MM.1S (cell line): Measurements from ENCODE around the gene ITGA3.

Experiments
- DNase-seq: peaks from one replicate; pipeline ENCODE4 v3.0.0-alpha.2; 2015
- H2AFZ ChIP-seq: fragments of 300-600 bp; sonication (generic); 2 replicates; pipeline ENCODE4 v1.6.0; 2016; ENCODE audit warnings: antibody characterized with exemption, low read length
- H3F3A ChIP-seq: fragments of 300-600 bp; sonication (generic); 2 replicates; pipeline ENCODE4 v1.6.1; 2016; ENCODE audit warnings: mild to moderate bottlenecking, antibody characterized with exemption, low read length, moderate library complexity, mixed read lengths; ENCODE audit not compliant: insufficient read depth
- H3K27ac ChIP-seq: fragments of 300-600 bp; sonication (generic); 2 replicates; pipeline ENCODE4 v1.5.1; 2016; ENCODE audit warnings: mild to moderate bottlenecking, low read length
- H3K27me3 ChIP-seq: fragments of 300-600 bp; sonication (generic); replicated peaks from 2 replicates; pipeline ENCODE4 v1.6.0; 2016; ENCODE audit warnings: low read length; ENCODE audit not compliant: insufficient read depth
- H3K36me3 ChIP-seq: fragments of 300-600 bp; sonication (generic); replicated peaks from 2 replicates; pipeline ENCODE4 v1.6.1; 2016; ENCODE audit warnings: mild to moderate bottlenecking, low read length, mixed read lengths; ENCODE audit not compliant: insufficient read depth
- H3K4me1 ChIP-seq: fragments of 300-600 bp; sonication (generic); 2 replicates; pipeline ENCODE4 v1.6.1; 2016; ENCODE audit warnings: low read length, mixed read lengths
- H3K4me2 ChIP-seq: fragments of 300-600 bp; sonication (generic); 2 replicates; pipeline ENCODE4 v1.6.0; 2016; ENCODE audit warnings: low read depth, low read length
- H3K4me3 ChIP-seq: fragments of 300-600 bp; sonication (generic); 2 replicates; pipeline ENCODE4 v1.5.1; 2016; ENCODE audit warnings: low read length, mixed read lengths
- H3K79me2 ChIP-seq: fragments of 300-600 bp; sonication (generic); 2 replicates; pipeline ENCODE4 v1.6.1; 2016; ENCODE audit warnings: mixed run types, low read length, mixed read lengths
- H3K9ac ChIP-seq: fragments of 300-600 bp; sonication (generic); 2 replicates; pipeline ENCODE4 v1.6.1; 2016; ENCODE audit warnings: low read length, mixed read lengths
- H3K9me2 ChIP-seq: fragments of 300-600 bp; sonication (generic); replicated peaks from 2 replicates; pipeline ENCODE4 v1.6.1; 2016; ENCODE audit warnings: mild to moderate bottlenecking, low read length, mixed read lengths; ENCODE audit not compliant: insufficient read depth
- H3K9me3 ChIP-seq: fragments of 300-600 bp; sonication (generic); replicated peaks from 2 replicates; pipeline ENCODE4 v1.6.1; 2016; ENCODE audit warnings: mild to moderate bottlenecking, low read length, mixed read lengths; ENCODE audit not compliant: insufficient read depth
- H4K20me1 ChIP-seq: fragments of 300-600 bp; sonication (generic); 2 replicates; pipeline ENCODE4 v1.6.1; 2016; ENCODE audit warnings: mild to moderate bottlenecking, low read length, moderate library complexity, mixed read lengths; ENCODE audit not compliant: insufficient read depth
- CTCF ChIP-seq: fragments of 300-600 bp; sonication (generic); IDR thresholded peaks from 2 replicates; pipeline ENCODE4 v1.5.1; 2016; ENCODE audit warnings: antibody characterized with exemption, low read length, mixed read lengths
- EZH2 ChIP-seq: fragments of 300-600 bp; sonication (generic); optimal IDR thresholded peaks from 2 replicates; pipeline ENCODE3; 2017; ENCODE audit warnings: low read depth, mild to moderate bottlenecking, antibody characterized with exemption, low read length, mixed read lengths
- EZH2phosphoT487 ChIP-seq: fragments of 300-600 bp; sonication (generic); IDR thresholded peaks from 2 replicates; pipeline ENCODE4 v1.6.1; 2018; ENCODE audit warnings: antibody characterized with exemption, low read length

ITGA3 gene

DNA sequence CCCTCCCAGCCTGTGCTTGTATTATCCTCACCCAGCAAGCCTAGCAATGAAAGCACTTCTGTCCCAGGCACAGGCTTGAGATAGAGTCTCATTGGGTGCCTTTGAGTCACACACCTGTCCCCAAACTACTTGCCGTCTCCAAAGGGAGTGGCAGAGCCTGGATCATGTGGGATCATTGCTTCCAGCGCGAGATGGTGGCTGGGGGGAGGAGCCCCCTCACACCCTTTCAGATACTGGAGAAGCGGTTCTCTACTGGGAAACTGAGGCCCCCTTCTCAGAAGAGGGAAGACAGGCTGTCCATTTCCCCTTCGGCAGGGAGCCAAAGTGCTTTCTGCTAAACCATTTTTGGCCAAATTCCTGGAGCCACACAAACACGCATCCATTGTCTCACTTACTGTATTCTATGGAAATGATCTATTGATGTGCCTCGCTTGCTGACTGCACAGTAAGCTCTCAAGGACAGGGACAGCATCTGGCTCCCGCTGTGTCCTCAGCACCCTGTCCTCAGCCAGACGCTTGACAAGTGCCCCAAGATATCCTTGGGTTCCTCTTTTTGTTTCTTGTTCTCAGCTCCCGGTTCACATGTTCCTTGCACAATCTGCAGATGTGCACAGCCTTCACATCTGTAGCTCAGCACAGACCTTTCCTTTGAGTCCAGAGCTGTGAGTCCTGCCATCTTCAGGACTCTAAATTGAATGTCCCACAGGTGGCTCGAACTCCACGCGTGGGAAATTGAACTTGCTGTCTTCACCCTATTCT is 34.9 kb upstream of the ITGA3 start:
- DNase-seq: no peak
- no peak overlapping the region for H3K4me2 ChIP-seq
- H3K9me3 ChIP-seq: no peaks in the 10 kb centered on the region
- no peaks in the 10 kb centered on the region for H3K4me1 ChIP-seq
- no peak overlapping the region for H3K27ac ChIP-seq
- no peaks in the 10 kb centered on the region for H4K20me1 ChIP-seq
- H3F3A ChIP-seq: peaks cover 14% of the 10 kb centered on the region
- H3K36me3 ChIP-seq: no peaks in the 10 kb centered on the region
- no peak overlapping the region for H3K9ac ChIP-seq
- no peaks in the 10 kb centered on the region for H3K9me2 ChIP-seq
- H3K4me3 ChIP-seq: no peak overlapping the region
- no peaks in the 10 kb centered on the region for H3K79me2 ChIP-seq
- TF ChIP-seq EZH2 (no peak), EZH2phosphoT487 (no peak), CTCF (no peak)
- H3K27me3 ChIP-seq: no peaks in the 10 kb centered on the region
- no peak overlapping the region for H2AFZ ChIP-seq

DNA sequence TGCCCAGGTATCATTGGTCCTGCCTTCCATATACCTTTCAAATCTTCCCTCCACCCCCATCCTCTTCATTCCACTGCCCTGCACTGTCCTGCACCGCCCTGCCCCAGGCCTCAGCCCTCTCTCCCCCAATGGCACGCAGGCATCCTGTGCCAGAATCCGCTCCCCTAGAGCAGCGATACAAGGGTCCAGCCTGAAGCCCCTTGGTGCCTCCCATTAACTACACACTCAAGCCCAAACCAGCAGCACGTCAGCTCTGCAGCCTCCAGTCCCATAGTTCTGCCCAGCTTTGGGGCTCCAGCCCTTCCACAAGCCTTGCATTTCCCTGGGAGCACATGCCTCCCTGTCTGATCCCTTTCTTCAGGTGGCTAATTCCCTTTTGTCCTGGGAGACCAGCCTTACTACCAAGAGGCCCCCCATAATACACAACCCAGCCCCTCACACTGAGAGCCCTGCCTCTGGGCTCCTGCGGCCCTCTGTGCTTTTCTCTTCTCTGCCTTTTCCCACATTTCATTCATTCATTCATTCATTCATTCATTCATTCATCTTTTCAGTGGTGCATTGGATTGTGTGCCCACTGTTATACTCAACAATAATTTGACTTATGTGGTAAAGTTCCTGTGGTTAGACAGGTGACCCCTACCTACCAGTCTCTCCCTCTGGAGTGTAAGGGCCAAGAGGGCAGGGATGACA is 34.1 kb upstream of the ITGA3 start:
- H3K4me1 ChIP-seq: no peaks in the 10 kb centered on the region
- H3K79me2 ChIP-seq: no peaks in the 10 kb centered on the region
- H4K20me1 ChIP-seq: no peaks in the 10 kb centered on the region
- DNase-seq: no peak
- H2AFZ ChIP-seq: no peak overlapping the region
- no peaks in the 10 kb centered on the region for H3K9me3 ChIP-seq
- no peaks in the 10 kb centered on the region for H3K9me2 ChIP-seq
- H3F3A ChIP-seq: peaks cover 14% of the 10 kb centered on the region
- no peak overlapping the region for H3K27ac ChIP-seq
- H3K27me3 ChIP-seq: no peaks in the 10 kb centered on the region
- no peak overlapping the region for H3K4me2 ChIP-seq
- no peak overlapping the region for H3K9ac ChIP-seq
- H3K4me3 ChIP-seq: no peak overlapping the region
- TF ChIP-seq CTCF: no peak
- no peak for TF ChIP-seq EZH2
- TF ChIP-seq EZH2phosphoT487: no peak
- H3K36me3 ChIP-seq: no peaks in the 10 kb centered on the region

DNA sequence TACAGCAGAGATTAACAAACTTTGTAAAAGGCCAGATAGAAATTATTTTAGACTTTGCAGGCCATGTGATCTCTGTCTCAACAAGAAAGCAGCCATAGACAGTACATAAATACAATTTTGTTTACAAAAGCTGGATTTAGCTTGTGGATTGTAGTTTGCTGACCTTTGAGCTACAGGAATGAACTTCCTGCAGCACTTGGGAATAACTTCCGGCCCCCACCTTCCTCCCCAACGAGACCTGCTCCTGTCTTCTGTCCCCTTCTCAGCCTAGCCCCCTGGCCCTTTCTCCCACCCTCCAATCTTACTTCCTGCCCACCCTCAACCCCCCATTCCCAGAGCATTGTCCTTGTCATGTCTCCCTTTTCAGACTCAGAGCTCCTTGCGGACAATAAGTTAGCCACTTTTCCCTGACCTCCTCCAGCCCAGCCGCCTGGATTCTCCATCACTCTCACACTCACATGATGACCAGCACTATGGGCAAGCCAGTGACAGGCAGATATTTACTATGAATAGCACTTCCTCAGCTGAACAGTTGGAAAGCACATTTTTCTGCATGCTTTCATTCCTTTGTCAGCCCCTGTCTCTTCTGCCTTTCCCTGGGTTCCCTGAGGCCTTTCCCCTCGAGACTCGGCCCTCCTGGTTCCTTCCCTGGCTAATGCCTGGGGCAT is 33.3 kb upstream of the ITGA3 start:
- Histone ChIP-seq H3K4me3 (no peak overlapping the region), H3K4me1 (peaks cover 6% of the 10 kb centered on the region), H3K9me3 (no peaks in the 10 kb centered on the region), H4K20me1 (no peaks in the 10 kb centered on the region), H3K27ac (no peak overlapping the region), H3K79me2 (no peaks in the 10 kb centered on the region), H3K27me3 (no peaks in the 10 kb centered on the region), H3K9ac (no peak overlapping the region), H2AFZ (no peak overlapping the region), H3K36me3 (no peaks in the 10 kb centered on the region), H3K4me2 (no peak overlapping the region), H3K9me2 (no peaks in the 10 kb centered on the region), H3F3A (peaks cover 14% of the 10 kb centered on the region)
- DNase-seq: no peak
- TF ChIP-seq CTCF (no peak), EZH2phosphoT487 (no peak), EZH2 (no peak)
